Measurements from ENCODE around the gene WDR33.

The WDR33 gene

DNA sequence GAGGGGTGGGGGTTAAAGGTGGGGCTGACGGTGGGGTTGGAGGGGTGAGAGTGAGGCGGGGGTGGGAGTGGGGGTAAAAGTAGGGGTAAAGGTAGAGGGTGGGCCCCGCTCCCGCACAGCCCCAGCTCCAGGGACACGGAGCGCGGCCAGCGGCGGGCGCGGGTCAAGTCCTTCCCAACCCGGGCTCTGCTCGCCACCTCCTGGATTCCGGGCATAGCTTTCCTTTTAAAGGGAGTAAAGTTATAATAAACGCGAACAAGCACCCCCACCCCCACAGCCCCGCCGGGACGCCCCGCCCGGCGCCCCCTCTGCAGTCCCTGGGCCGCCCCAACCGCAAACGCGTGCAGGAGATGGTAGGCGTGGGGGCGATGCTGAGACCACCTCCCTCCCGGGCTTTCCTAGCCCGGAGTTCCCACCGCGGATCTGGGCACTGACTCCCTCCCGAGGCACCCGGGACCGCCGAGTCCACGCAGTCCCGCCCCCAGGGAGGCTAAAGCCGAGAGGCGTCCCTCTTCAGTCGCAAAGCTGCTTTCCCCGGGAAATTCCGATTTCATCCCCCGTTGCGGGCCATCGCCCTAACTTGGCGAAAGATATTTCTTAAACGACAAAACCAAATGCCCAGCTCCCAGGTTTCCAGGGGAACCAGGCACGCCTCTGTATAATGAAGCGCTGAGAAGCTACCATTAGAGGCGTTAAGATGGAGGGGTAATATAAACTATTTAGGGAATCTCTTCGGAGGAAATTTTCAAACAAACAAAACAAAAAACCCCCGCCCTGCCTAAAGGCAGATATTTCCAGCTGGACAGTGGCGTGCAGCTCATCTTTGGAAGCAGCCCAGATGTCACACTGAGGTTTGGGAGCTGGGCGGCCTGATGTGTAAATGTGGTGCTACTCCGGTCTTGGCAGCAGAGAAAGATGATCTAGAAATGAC is 135.4 kb downstream of the WDR33 start, which contains the start of gene LIMS2:
TSS of gene LIMS2 (minus strand) at position 200 of the 931 bp plus-strand sequence. CDS start 506 bp downstream, outside the sequence.
- Histone ChIP-seq H3K27ac (ENCODE audit: extremely low read depth, low read depth, low read length) (peak within 1 kb of the TSS; percentile 28; the same call in 1 of the 2 replicates), H3K4me1 (ENCODE audit: control insufficient read depth, insufficient read depth, low read length) (no peaks in the 10 kb centered on the region), H3K4me3 (ENCODE audit: low read depth, low read length) (peak within 1 kb of the TSS; percentile 41), H3K36me3 (ENCODE audit: control insufficient read depth in 2 of 2, insufficient read depth in 1 of 2, low read length in 2 of 2) (no peaks in the 10 kb centered on the region), H3K9me3 (ENCODE audit: control insufficient read depth, insufficient read depth, low read depth, low read length) (no peaks in the 10 kb centered on the region)
- TF ChIP-seq, protein P1, sequence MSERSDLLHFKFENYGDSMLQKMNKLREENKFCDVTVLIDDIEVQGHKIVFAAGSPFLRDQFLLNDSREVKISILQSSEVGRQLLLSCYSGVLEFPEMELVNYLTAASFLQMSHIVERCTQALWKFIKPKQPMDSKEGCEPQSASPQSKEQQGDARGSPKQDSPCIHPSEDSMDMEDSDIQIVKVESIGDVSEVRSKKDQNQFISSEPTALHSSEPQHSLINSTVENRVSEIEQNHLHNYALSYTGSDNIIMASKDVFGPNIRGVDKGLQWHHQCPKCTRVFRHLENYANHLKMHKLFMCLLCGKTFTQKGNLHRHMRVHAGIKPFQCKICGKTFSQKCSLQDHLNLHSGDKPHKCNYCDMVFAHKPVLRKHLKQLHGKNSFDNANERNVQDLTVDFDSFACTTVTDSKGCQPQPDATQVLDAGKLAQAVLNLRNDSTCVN (tag by site-specific recombination; optimal IDR thresholded peaks at IDR 0.05): peak; percentile 21
- TF ChIP-seq ZNF341 (tag by site-specific recombination; IDR thresholded peaks at IDR 0.05; ENCODE audit: low read depth) (peak; percentile 55), ZFHX2 (tag by site-specific recombination; conservative IDR thresholded peaks at IDR 0.05) (peak; percentile 39; the same call in 1 of the 2 replicates), ZXDB (tag by site-specific recombination; IDR thresholded peaks at IDR 0.05) (no peak), GLIS2 (tag by site-specific recombination; IDR thresholded peaks at IDR 0.05) (peak; percentile 60; the same call in 1 of the 2 replicates), ZBTB17 (tag by site-specific recombination; IDR thresholded peaks at IDR 0.05) (0 out of 2 replicates have a peak, but pooled peaks have one; percentile 24), ZBTB20 (tag by site-specific recombination; IDR thresholded peaks at IDR 0.05) (peak; percentile 75), HOXA7 (CRISPR knock-in tag; IDR thresholded peaks at IDR 0.05; ENCODE audit: borderline replicate concordance) (no peak), BCL11A (tag by site-specific recombination; IDR thresholded peaks at IDR 0.05; ENCODE audit: low read depth) (no peak), ZBTB8A (tag by site-specific recombination; IDR thresholded peaks at IDR 0.05) (peak; percentile 74), ZIC2 (tag by site-specific recombination; IDR thresholded peaks at IDR 0.05) (peak; percentile 22; the same call in 1 of the 2 replicates), ZNF175 (tag by site-specific recombination; IDR thresholded peaks at IDR 0.05) (no peak), ZNF791 (tag by site-specific recombination; IDR thresholded peaks at IDR 0.05) (no peak), ZNF626 (tag by site-specific recombination; IDR thresholded peaks at IDR 0.05) (no peak), ZNF660 (tag by site-specific recombination; IDR thresholded peaks at IDR 0.05) (no peak), PRDM10 (tag by site-specific recombination; IDR thresholded peaks at IDR 0.05) (peak; percentile 67), ZNF561 (tag by site-specific recombination; IDR thresholded peaks at IDR 0.05; ENCODE audit: borderline replicate concordance) (no peak), SP2 (tag by site-specific recombination; IDR thresholded peaks at IDR 0.05) (peak; percentile 46), ZNF76 (tag by site-specific recombination; IDR thresholded peaks at IDR 0.05; ENCODE audit: borderline replicate concordance, low read depth) (no peak), RBAK (tag by site-specific recombination; IDR thresholded peaks at IDR 0.05) (no peak)
- TF ChIP-seq, protein P2, sequence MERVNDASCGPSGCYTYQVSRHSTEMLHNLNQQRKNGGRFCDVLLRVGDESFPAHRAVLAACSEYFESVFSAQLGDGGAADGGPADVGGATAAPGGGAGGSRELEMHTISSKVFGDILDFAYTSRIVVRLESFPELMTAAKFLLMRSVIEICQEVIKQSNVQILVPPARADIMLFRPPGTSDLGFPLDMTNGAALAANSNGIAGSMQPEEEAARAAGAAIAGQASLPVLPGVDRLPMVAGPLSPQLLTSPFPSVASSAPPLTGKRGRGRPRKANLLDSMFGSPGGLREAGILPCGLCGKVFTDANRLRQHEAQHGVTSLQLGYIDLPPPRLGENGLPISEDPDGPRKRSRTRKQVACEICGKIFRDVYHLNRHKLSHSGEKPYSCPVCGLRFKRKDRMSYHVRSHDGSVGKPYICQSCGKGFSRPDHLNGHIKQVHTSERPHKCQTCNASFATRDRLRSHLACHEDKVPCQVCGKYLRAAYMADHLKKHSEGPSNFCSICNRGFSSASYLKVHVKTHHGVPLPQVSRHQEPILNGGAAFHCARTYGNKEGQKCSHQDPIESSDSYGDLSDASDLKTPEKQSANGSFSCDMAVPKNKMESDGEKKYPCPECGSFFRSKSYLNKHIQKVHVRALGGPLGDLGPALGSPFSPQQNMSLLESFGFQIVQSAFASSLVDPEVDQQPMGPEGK (tag by site-specific recombination; IDR thresholded peaks at IDR 0.05): peak; percentile 63; the same call in 1 of the 2 replicates
- ChIA-PET POLR2A (interaction anchor here (0.5 to 2.2 kb wide), 4 partner anchors 26 to 634 kb away, joined by 3 to 12 read pairs (median 4); partner anchors contain the start of genes IWS1 and SFT2D3), CTCF (interaction anchor here (0.5 to 2.3 kb wide), 6 partner anchors 11 to 377 kb away, joined by 3 to 9 read pairs (median 4); no protein-coding TSS in a partner anchor)

Measured in HEK293 (cell line).